ENCODE measurements around the gene DAB1.

Gene DAB1

GRCh38 chr1:57369889-57370288 lies 54.0 kb downstream of the DAB1 start:
- no peak for TF ChIP-seq CTCF (IDR thresholded peaks at IDR 0.05; ENCODE audit: control insufficient read depth, extremely low read depth, insufficient read depth)
- no peak overlapping the region for H3K4me3 ChIP-seq (ENCODE audit: low read depth, low read length)
- no peak for DNase-seq (ENCODE audit: low read depth)

- DNase-seq (ENCODE audit: low read depth) = no peak
- no peak overlapping the region for H3K4me3 ChIP-seq (ENCODE audit: low read depth, low read length)
- no peak for TF ChIP-seq CTCF (IDR thresholded peaks at IDR 0.05; ENCODE audit: control insufficient read depth, extremely low read depth, insufficient read depth)
Measured at GRCh38 chr1:57367945-57368344, 55.9 kb downstream of the DAB1 start.

- DNase-seq (ENCODE audit: low read depth) = no peak
- no peak for TF ChIP-seq CTCF (IDR thresholded peaks at IDR 0.05; ENCODE audit: control insufficient read depth, extremely low read depth, insufficient read depth)
- no peak overlapping the region for H3K4me3 ChIP-seq (ENCODE audit: low read depth, low read length)
Measured at GRCh38 chr1:57363643-57364042, 60.2 kb downstream of the DAB1 start.

GRCh38 chr1:57363165-57363564 lies 60.7 kb downstream of the DAB1 start:
- no peak for DNase-seq (ENCODE audit: low read depth)
- TF ChIP-seq CTCF (IDR thresholded peaks at IDR 0.05; ENCODE audit: control insufficient read depth, extremely low read depth, insufficient read depth) = no peak
- H3K4me3 ChIP-seq (ENCODE audit: low read depth, low read length) = no peak overlapping the region

GRCh38 chr1:57362480-57362879 lies 61.4 kb downstream of the DAB1 start:
- no peak for DNase-seq (ENCODE audit: low read depth)
- TF ChIP-seq CTCF (IDR thresholded peaks at IDR 0.05; ENCODE audit: control insufficient read depth, extremely low read depth, insufficient read depth) = no peak

GRCh38 chr1:57361516-57361915 lies 62.3 kb downstream of the DAB1 start:
- DNase-seq (ENCODE audit: low read depth) = no peak
- no peak for TF ChIP-seq CTCF (IDR thresholded peaks at IDR 0.05; ENCODE audit: control insufficient read depth, extremely low read depth, insufficient read depth)
- H3K4me3 ChIP-seq (ENCODE audit: low read depth, low read length) = no peak overlapping the region

More at GRCh38 chr1:57362480-57362879, 61.4 kb downstream of the DAB1 start:
- no peak overlapping the region for H3K4me3 ChIP-seq (ENCODE audit: low read depth, low read length)

GRCh38 chr1:57360846-57361407 lies 62.9 kb downstream of the DAB1 start:
- H3K4me3 ChIP-seq (ENCODE audit: low read depth, low read length) = no peak overlapping the region
- TF ChIP-seq CTCF (IDR thresholded peaks at IDR 0.05; ENCODE audit: control insufficient read depth, extremely low read depth, insufficient read depth) = no peak
- DNase-seq (ENCODE audit: low read depth) = no peak

Measured in LNCaP clone FGC (cell line).